OCI-LY7 (cell line): ENCODE results near the gene NIP7.

Experiments used
- EZH2phosphoT487 ChIP-seq: fragments of 200-600 bp; sonication (generic); IDR thresholded peaks from 2 replicates; pipeline ENCODE4 v1.6.1; 2018; ENCODE audit warnings: low read depth, borderline replicate concordance, mild to moderate bottlenecking, mixed run types, antibody characterized with exemption, low read length, moderate library complexity, mixed read lengths
- TF ChIP-seq, protein P1 (sequence below): fragments of 200-600 bp; sonication (generic); conservative IDR thresholded peaks from 2 replicates; pipeline ENCODE4 v1.5.1; 2014; ENCODE audit warnings: mild to moderate bottlenecking, antibody characterized with exemption, low read length, moderate library complexity, mixed read lengths

DNA sequence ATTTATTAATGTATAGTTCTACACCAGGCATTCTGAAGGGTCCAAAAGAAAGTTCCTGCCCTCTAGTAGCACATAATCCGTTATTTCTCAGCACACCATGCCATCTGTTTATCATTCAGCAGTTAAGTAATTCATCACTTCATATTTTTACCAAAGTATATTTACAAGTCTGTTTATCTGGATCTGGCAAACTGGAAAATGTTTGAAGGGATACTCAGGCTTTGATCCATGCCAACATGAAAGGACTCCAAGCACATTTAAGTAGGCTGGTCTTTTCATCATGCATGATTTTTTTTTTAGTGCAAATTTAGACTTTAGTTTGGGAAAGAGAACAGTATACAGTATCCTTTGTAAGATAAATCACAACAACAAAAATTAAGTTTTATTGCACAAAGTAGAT is 32.5 kb upstream of the NIP7 start:
- TF ChIP-seq, protein P1, sequence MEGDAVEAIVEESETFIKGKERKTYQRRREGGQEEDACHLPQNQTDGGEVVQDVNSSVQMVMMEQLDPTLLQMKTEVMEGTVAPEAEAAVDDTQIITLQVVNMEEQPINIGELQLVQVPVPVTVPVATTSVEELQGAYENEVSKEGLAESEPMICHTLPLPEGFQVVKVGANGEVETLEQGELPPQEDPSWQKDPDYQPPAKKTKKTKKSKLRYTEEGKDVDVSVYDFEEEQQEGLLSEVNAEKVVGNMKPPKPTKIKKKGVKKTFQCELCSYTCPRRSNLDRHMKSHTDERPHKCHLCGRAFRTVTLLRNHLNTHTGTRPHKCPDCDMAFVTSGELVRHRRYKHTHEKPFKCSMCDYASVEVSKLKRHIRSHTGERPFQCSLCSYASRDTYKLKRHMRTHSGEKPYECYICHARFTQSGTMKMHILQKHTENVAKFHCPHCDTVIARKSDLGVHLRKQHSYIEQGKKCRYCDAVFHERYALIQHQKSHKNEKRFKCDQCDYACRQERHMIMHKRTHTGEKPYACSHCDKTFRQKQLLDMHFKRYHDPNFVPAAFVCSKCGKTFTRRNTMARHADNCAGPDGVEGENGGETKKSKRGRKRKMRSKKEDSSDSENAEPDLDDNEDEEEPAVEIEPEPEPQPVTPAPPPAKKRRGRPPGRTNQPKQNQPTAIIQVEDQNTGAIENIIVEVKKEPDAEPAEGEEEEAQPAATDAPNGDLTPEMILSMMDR = no peak
- TF ChIP-seq EZH2phosphoT487 = no peak
